GM03348 (cell line): Measurements from ENCODE around the gene GPC3.
"Not testable (repeated sequence)": the region's sequence is repeated elsewhere in the genome, so short reads cannot be mapped to it uniquely, and the experiment has no call there.

Source experiments
- DNase-seq: peaks from one replicate; pipeline ENCODE4 v3.0.0; 2012; ENCODE audit warnings: low spot score

GPC3 gene

DNA sequence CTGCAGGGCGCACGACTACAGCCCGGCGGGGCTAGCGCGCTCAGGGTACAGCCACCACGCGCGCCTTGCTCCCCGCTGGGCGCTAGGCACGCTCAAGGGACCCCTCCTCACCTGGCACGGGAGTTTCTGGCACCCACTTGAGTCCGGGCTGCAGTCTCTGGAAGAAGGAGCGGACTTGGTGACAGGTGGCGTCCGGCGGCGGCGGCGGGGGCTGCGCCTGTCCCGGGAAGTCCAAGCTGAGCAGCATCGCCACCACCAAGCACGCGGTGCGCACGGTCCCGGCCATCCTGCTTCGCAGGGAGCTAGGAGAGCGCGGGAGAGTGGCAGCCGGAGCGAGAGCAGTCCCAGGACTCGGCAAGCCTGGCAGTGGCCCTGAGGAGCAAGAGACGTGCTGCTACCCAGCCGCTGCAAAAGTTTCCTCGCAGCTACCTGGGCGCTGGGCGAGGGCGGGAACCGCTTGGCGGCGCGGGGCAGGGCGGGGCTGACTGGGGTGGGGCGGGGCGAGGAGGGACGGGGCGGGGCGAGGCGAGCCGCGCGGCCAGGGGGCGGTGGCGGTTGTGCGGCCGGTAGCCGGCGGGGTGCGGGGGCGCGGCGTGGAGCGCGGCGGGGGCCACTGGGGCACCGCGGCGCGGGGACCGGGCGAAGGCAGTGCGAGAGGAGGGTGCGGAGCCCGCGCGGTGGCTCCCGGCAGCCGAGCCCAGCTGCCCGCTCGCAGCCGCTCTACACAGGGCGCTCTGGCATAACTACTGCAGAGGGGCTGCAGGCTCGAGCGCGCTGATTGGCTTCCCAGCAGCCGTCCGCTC is at the start of gene GPC3:
Gene GPC3 (minus strand): TSS at position 431 of the 803 bp plus-strand sequence.
- DNase-seq: peak; percentile 47

GRCh38 chrX:134032441-134032840 is 47.0 kb upstream of the GPC3 start:
- DNase-seq: no peak

- peak; percentile 44 for DNase-seq
These were observed 41.3 kb upstream of the GPC3 start for GRCh38 chrX:134026565-134027311.

DNA sequence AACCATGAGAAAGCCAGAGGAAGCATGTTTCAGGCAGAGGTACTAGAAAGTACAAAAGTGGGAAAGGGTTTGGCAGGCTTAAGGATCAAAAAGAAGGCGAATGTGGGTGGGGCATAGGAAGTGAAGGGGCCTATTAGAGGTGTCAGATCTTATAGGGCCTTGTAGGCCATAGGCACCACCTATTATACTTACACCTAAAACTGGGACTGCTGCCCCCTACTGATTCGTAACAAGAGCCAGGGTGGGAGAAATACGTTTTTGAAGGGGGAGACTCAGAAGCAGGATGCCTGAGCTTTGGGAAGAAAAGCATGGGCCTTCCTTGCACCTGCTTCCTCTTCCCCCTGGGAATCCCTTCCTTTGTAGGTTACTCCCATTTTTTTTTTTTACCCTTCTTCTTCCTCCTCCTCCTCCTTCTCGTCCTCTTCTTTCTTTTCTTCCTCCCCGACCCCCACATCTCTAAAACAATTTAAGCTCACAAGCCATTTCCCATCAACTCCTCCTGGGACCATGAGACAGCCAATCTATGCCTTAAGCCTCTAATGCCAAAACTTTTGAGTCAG is 40.7 kb upstream of the GPC3 start:
- DNase-seq: no peak

- no peak for DNase-seq
These were observed 39.4 kb upstream of the GPC3 start for GRCh38 chrX:134024686-134025377.

GRCh38 chrX:134023851-134024281 is 38.5 kb upstream of the GPC3 start:
- no peak for DNase-seq

- DNase-seq: no peak
These were observed 35.5 kb upstream of the GPC3 start for GRCh38 chrX:134020910-134021309.

DNA sequence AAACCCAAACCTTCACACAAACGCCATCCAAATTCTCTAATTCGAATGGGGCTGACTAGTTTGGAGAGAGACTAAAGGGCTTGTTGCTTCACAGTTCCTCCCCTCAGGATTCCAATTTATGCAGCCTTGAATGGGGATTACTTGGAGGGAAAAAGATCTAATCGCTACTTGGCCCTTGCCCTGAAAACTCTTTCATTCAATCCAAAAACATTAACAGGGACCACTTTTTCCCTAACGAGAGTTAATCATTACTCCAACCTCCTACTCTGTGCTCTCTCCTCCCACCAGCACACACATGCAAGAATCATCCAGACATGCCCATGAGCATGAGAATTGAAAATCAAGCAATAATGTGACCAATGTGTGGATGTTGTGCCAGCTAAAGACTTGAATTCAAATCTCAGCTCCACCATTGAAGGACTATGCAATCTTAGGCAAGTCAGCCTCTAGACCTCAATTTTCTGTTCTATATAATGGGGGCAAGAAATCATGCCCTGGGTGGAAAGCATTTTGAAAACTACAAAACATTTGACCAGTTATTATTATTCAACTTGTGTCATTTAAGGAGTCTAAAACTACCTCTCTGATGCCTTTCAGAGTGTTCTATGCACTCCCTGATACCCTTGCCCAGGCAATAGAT is 34.3 kb upstream of the GPC3 start:
- DNase-seq: no peak

DNA sequence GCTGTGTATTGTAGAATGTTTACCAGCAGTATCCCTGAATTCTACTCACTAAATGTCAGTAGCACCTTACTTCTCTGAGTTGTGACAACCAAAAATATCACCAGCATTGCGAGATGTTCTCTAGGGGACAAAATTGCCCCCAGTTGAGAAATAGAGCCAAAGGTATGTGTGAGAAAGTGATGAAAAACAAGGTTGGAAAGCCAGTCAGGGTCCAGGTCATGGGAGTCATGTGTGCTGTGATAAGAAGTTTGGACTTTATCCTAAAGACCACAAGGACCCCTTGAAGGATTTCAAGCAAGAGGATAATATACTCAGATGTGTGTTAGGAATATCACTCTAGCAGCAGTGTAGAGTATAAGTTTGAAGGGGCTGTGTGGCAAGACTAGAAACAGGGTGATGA is 30.9 kb upstream of the GPC3 start:
- not testable (repeated sequence) for DNase-seq

- not testable (repeated sequence) for DNase-seq
These were observed 30.1 kb upstream of the GPC3 start for GRCh38 chrX:134015510-134015909.

- DNase-seq: no peak
These were observed 28.1 kb upstream of the GPC3 start for GRCh38 chrX:134013524-134013923.

DNA sequence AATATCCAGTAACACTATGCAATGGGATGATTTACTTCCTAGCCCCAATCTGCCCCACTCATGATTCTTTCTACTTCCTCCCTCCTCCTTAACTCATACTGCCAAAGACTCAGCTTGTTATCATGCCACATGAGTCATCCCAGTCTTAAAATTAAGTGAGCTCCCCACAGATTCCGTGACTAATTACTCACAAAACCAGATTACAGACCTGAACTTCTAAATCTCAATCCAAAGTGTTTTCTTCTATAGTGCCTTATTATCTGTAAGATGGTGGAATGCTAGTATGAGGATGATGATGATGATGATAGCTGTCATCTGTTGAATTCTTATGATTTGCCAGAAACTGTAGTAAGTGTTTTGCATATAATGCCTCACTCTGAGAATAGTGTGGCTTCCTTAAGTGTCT is 27.7 kb upstream of the GPC3 start:
- peak; percentile 2 for DNase-seq

- no peak for DNase-seq
These were observed 25.3 kb upstream of the GPC3 start for GRCh38 chrX:134010690-134011089.

DNA sequence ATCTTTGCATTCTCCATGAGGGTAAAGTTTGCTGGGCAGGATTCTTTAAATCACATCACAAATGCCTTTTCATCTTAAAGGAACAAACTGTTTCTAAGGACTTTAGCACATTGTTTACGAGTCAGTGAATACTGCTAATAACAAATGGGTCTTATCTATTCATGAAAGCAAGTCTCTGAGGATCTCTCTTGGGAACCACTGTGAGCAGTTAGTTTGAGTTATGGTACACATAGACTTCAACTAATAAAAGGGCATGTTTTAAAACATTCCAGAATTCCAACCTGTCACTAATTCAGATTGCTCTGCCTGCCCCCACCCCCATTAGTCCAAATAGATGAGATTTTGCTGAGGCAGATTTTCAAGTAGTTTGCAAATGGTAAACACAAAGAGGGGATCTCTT is 22.3 kb upstream of the GPC3 start:
- no peak for DNase-seq

DNA sequence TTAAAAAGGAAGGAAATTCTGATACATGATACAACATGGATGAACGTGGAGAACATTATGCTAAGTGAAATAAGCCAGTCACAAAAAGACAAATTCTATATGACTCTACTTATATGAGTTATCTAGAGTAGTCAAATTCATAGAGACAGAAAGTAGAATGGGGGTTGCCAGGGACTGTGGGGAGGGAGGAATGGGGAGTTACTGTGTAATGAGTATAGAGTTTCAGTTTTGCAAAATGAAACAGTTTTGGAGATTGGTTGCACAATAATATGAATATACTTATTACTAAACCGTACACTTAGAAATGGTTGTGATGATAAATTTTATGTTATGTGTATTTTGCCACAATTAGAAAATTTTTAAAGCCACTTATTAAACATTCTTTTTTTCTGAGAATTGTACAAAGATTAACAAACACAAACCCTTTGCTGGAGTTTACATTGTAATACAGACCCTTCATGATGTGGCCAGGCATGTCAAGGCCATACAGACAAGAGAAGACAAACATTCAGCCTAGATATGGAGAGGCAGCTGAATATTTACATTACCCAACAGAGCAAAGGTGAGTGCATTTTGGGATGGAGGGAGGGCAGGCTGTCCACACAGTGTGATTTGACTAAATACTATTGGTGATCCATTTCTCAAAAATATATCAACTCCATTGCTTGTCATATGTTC is 21.2 kb upstream of the GPC3 start:
- no peak for DNase-seq

- DNase-seq: peak; percentile 6
These were observed 18.7 kb upstream of the GPC3 start for GRCh38 chrX:134004084-134004483.

- DNase-seq: no peak
These were observed 17.7 kb upstream of the GPC3 start for GRCh38 chrX:134002921-134003615.

- no peak for DNase-seq
These were observed 15.2 kb upstream of the GPC3 start for GRCh38 chrX:134000260-134001245.

- DNase-seq: no peak
These were observed 13.8 kb upstream of the GPC3 start for GRCh38 chrX:133999031-133999705.
